SIG-M5 treated with dmso at 0.1 percent for 504 hours (cell line): ENCODE results near the gene ITGB6.

Source experiments
- DNase-seq: peaks from one replicate; lab custom pipeline; 2025; ENCODE audit not compliant: unreplicated experiment; lab: John Stamatoyannopoulos, UW

Gene ITGB6

DNA sequence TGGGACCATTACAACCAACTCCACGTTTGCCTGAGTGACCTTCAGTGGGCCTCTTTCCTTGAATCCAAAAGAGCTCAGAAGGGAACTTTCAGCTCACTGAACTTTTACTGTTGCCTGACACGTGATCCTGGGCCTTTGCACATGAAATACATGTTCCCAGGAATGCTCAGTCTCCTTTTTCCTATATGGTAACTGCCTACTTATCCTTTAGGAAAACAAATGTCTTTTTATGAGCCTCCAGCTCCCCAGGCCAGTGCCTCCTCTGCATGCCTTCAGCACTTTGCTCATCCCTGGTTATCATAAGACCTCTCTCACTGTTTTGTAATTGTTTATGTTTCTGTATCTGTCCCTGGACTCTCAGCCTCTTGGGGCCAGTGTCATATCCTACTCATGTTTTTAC lies 142.7 kb downstream of the ITGB6 start:
- no peak for DNase-seq

DNA sequence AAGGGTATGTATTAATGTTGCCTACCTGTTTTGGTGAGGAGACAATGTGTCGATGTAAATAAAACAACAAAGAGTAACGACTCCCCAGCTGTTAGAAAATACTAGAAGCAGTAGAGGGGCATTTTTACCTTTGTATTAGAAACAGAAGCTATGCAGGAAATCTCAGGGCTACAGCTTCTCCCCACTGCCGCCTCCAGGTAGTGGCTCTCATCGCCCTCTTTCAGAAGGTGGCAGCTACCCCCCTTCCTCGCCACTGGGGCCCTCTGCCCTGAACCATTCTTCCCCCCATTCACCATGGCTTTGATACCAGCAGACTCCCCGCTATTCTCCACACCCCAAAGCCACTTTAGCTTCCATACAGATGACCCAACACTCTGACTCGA lies 144.4 kb downstream of the ITGB6 start:
- no peak for DNase-seq

DNA sequence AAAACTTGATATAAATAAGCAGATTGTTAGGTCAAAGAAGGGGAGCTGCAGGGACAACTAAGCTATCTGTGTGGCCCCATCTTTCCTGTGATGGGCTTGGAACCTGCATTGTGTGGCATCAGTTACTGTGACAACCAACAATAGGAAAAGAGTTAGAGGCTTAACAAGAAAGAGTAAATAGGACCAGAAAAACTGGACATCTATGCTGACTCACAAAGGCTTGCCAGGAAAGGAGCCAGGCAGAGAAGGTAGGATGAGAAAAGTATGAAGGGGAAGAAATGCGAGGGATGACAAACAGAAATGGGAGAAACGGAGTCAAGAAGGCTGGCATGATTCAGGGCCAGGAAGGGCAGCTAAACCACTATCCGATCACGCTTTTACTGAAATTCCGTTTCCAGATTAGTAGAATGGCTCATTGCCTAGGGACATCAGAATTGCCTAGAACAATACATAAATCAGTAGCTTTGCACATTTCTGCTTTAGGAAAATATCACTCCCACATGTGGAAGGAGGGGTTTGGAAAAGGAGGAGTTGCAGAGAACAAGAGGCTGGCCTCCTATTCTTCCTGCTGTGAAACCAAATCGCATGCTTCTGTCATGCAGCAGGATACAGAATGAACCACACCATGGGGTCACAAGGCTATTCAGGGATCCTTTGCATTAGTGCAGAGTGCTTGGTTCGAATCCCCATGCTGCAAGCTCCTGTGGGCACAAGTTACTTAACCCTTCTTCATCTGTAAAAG lies 144.9 kb downstream of the ITGB6 start:
- no peak for DNase-seq

DNA sequence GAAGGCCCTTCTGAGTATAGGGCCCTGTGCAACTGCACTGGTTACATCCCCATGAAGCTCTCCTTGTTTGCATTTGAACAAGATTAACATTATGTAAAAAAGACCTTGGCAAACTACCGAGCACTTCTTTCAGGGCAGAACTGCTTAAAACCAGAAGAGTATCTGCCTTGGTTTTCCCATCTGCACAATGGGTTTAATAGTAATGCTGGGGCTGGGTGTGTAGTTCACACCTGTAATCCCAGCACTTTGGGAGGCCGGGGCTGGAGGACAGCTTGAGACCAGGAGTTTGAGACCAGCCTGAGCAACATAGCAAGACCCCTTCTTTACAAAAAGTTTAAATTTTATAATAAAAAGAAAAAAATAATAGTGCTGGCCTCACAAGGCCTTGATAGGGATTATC lies 146.1 kb downstream of the ITGB6 start:
- DNase-seq, result no peak

DNA sequence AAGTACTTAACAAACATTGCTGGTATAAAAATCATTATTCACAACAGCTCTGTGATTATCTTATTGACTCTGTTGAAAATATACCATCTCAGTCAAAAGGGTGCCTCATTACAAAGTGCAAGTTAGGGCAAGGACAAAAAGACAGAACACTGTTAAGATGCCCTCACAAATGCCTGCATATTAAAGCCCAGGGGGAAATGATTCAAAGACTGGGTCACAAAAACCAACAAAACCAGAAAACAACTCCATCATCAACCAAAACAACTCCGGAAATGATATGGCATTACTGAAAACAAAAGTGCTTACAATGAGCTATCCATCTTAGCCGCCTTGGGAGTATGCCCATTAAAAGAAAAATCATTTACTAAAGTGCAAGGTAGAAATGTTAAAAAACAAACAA lies 147.5 kb downstream of the ITGB6 start:
- no peak for DNase-seq

DNA sequence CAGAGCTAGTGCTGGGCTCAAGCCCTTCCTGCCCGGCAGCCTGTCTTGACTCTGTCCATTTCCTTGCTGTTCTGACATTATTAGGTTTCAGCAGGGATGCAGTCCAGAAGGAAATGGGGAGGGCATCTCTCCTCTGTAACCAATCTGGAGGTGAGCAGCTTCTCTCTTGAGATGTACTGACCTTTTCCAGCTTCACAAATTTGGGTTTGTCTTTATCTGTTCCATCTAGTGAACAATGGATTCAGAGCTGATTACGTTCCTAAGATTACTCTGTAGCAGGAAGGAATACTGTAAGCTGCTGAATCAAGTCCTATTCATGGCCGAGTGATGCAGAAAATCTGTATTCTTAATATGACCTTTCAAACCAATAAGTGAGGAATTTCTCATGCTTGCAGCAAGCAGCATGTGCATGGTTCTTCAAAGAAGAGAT lies 148.7 kb downstream of the ITGB6 start:
- DNase-seq, result no peak

DNA sequence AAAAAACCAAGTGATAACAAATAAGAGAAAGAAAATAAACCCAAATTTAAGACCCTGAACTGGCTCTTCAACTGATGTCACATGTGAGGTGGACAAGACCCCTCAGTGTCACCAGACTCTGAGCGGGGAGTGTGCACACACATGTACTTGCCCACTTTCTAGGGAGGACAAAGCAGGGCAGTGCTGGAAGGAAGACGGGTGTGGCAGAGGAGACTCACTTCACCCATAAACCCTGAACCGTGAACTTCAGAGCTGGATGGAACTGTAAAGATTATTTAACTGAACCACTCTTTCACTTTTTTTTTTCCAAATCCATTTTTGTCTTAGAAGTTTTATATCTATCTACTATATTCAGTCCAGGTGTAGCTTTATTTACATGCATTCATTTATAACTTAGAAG lies 149.9 kb downstream of the ITGB6 start:
- DNase-seq, result no peak
